GM12878 (cell line): ENCODE measurements around the gene XNDC1N. TPM values are rescaled to one million over a fixed set of nuclear protein-coding genes. Genes with fewer than 3 reads are reported as not detected.

ENCODE experiments used
- BACH1 ChIP-seq: fragments of 450-650 bp; IDR thresholded peaks from 2 replicates; pipeline ENCODE4 v1.6.1; 2017; ENCODE audit warnings: mild to moderate bottlenecking, borderline replicate concordance
- CHD2 ChIP-seq: IDR thresholded peaks from 2 replicates; pipeline ENCODE4 v1.6.1; 2011; ENCODE audit warnings: low read depth, low read length, improper control_type of control experiment, borderline replicate concordance
- ESRRA ChIP-seq: IDR thresholded peaks from 2 replicates; pipeline ENCODE4 v1.6.1; 2012; ENCODE audit warnings: mild to moderate bottlenecking, low read length, improper control_type of control experiment
- FOXM1 ChIP-seq: IDR thresholded peaks from 2 replicates; pipeline ENCODE4 v1.6.1; 2012; ENCODE audit warnings: low read depth, mild to moderate bottlenecking, inconsistent platforms, low read length, moderate library complexity
- HDAC2 ChIP-seq: fragments of 200-600 bp; sonication (generic); IDR thresholded peaks from 2 replicates; pipeline ENCODE4 v1.6.1; 2017
- HDAC6 ChIP-seq: fragments of 200-600 bp; sonication (generic); IDR thresholded peaks from one replicate; pipeline ENCODE4 v1.8.0; 2017; ENCODE audit warnings: antibody characterized with exemption; ENCODE audit not compliant: unreplicated experiment
- KDM1A ChIP-seq: fragments of 200-600 bp; sonication (generic); IDR thresholded peaks from 2 replicates; pipeline ENCODE4 v1.6.1; 2016; ENCODE audit warnings: borderline replicate concordance
- MTA2 ChIP-seq: fragments of 450-650 bp; IDR thresholded peaks from 2 replicates; pipeline ENCODE4 v1.6.1; 2016; ENCODE audit warnings: low read depth, mild to moderate bottlenecking, moderate library complexity
- MTA3 ChIP-seq: IDR thresholded peaks from 2 replicates; pipeline ENCODE4 v1.6.1; 2012; ENCODE audit warnings: low read length, inconsistent platforms, borderline replicate concordance
- MXI1 ChIP-seq: fragments of 150-350 bp; IDR thresholded peaks from 2 replicates; pipeline ENCODE4 v1.6.1; 2011; ENCODE audit warnings: low read depth, mild to moderate bottlenecking, inconsistent platforms, low read length, improper control_type of control experiment
- NBN ChIP-seq: fragments of 450-650 bp; IDR thresholded peaks from 2 replicates; pipeline ENCODE4 v1.6.1; 2016
- NR2C2 ChIP-seq: IDR thresholded peaks from 2 replicates; pipeline ENCODE4 v1.6.1; 2011; ENCODE audit warnings: borderline replicate concordance, low read depth; ENCODE audit not compliant: control insufficient read depth, insufficient read length
- NRF1 ChIP-seq: conservative IDR thresholded peaks from 2 replicates; pipeline ENCODE4 v1.6.1; 2011; ENCODE audit warnings: mild to moderate bottlenecking, low read depth, low read length, improper control_type of control experiment
- PAX8 ChIP-seq: fragments of 450-650 bp; IDR thresholded peaks from 2 replicates; pipeline ENCODE4 v1.6.1; 2017; ENCODE audit warnings: mild to moderate bottlenecking, moderate library complexity
- SIN3A ChIP-seq: IDR thresholded peaks from 2 replicates; pipeline ENCODE4 v1.6.1; 2012; ENCODE audit warnings: low read depth, low read length, improper control_type of control experiment
- SIX5 ChIP-seq: IDR thresholded peaks from 2 replicates; pipeline ENCODE4 v1.6.1; 2011; ENCODE audit warnings: mild to moderate bottlenecking, low read depth, low read length, moderate library complexity; ENCODE audit not compliant: severe bottlenecking
- SMAD5 ChIP-seq: IDR thresholded peaks from 2 replicates; pipeline ENCODE4 v1.6.1; 2016; ENCODE audit warnings: antibody characterized with exemption, low read depth
- SMARCA5 ChIP-seq: fragments of 450-650 bp; IDR thresholded peaks from 2 replicates; pipeline ENCODE4 v1.6.1; 2017; ENCODE audit warnings: mild to moderate bottlenecking
- SP1 ChIP-seq: IDR thresholded peaks from one replicate; pipeline ENCODE4 v1.6.1; 2011; ENCODE audit warnings: low read depth, low read length
- SREBF1 ChIP-seq: IDR thresholded peaks from 2 replicates; pipeline ENCODE4 v1.6.1; 2012; ENCODE audit warnings: mild to moderate bottlenecking, low read length
- polyA plus RNA-seq, 11 experiments: library from polyadenylated mRNA; depleted of rRNA in 4 of 11; unstranded in 6 of 11; stranded (reverse) in 5 of 11; fragments of >200 nt; fragmentation: Nextera tagmentation in 4 of 11; fragmentation: Illumina TruSeq in 1 of 11; extraction: Ambion mirVana in 4 of 11; extraction: Trizol in 1 of 11; gene quantifications; 1 replicate in 1 of 11; 2 replicates in 10 of 11; pipeline versions ENCODE4 v1.2.1 to v1.2.3, GENCODE V29; 2011 to 2016; ENCODE audit warnings: inconsistent platforms in 2 of 11, missing spikeins in 2 of 11, low read depth in 1 of 11
- total RNA-seq, 4 experiments: library from RNA; depleted of rRNA in 3 of 4; stranded (reverse); fragments of >200 nt in 3 of 4; fragmentation: Illumina TruSeq in 1 of 4; extraction: Trizol in 1 of 4; gene quantifications; 2 replicates each; pipeline versions ENCODE4 v1.2.1 to v1.2.3, GENCODE V29; 2013 to 2021
- TF ChIP-seq, protein P1 (sequence below): fragments of 450-650 bp; conservative IDR thresholded peaks from 2 replicates; pipeline ENCODE4 v1.6.1; 2017; ENCODE audit warnings: mild to moderate bottlenecking, moderate library complexity
- TF ChIP-seq, protein P2 (sequence below), 3 experiments: IDR thresholded peaks in 2 of 3; conservative IDR thresholded peaks in 1 of 3; 2 replicates each; pipeline ENCODE4 v1.5.1; 2011; ENCODE audit warnings: low read depth in 3 of 3, low read length in 3 of 3, mild to moderate bottlenecking in 3 of 3, control low read depth in 2 of 3, moderate library complexity in 2 of 3, inconsistent platforms in 1 of 3, mixed read lengths in 1 of 3; ENCODE audit not compliant: control insufficient read depth in 2 of 3, insufficient read depth in 1 of 3; ENCODE audit errors: extremely low read depth in 1 of 3
- TF ChIP-seq, protein P3 (sequence below): IDR thresholded peaks from 2 replicates; pipeline ENCODE4 v1.6.1; 2012; ENCODE audit warnings: low read depth, low read length, improper control_type of control experiment
- TF ChIP-seq, protein P4 (sequence below): fragments of 450-650 bp; IDR thresholded peaks from 2 replicates; pipeline ENCODE4 v1.6.1; 2017; ENCODE audit warnings: mild to moderate bottlenecking, moderate library complexity

Gene XNDC1N
- total and polyA plus RNA-seq, 10 of the 15 experiments (the other 5 are each of a cell fraction or from before 2014, with no cell fraction given): 5.7 to 13.7 (median 9.8) TPM

DNA sequence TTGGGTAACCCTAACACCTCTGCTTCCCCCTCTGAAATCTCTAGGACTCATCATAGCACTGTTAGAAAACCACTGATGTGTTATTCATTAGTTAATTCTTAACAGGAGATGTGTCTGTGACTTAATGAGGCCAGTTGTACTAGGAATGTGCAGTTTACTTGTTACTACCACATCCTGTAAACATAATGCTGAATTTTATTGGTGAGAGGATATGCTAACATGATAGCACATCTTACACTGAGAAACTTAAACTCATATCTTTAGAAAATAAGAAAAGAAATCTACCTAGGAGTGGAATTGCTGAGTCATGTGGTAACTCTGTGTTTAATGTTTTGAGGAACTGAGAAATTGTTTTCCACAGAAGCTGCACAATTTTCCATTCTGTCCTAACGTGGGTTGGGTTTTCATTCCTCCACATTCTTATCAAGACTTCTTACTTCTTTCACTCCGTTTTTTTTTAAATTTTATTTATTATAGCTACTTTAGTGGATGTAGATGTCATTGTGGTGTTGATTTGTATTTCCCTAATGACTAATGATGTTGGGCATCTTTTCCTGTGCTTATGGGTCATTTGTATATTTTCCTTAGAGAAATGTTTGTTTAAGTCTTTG is 34.1 kb upstream of the XNDC1N start (continued):
- TF ChIP-seq SMAD5 (no peak), NBN (peak; percentile 66; the same call in 1 of the 2 replicates), SP1 (no peak), SREBF1 (no peak), SMARCA5 (no peak), MXI1 (no peak), HDAC6 (no peak), SIN3A (no peak), NRF1 (no peak), MTA3 (0 out of 2 replicates have a peak, but pooled peaks have one; percentile 46), SIX5 (no peak), NR2C2 (no peak), ESRRA (no peak), KDM1A (no peak), HDAC2 (no peak), MTA2 (peak; percentile 94), CHD2 (no peak), FOXM1 (peak; percentile 78; the same call in 1 of the 2 replicates), BACH1 (peak; percentile 98), PAX8 (0 out of 2 replicates have a peak, but pooled peaks have one; percentile 17)
- TF ChIP-seq, protein P1, sequence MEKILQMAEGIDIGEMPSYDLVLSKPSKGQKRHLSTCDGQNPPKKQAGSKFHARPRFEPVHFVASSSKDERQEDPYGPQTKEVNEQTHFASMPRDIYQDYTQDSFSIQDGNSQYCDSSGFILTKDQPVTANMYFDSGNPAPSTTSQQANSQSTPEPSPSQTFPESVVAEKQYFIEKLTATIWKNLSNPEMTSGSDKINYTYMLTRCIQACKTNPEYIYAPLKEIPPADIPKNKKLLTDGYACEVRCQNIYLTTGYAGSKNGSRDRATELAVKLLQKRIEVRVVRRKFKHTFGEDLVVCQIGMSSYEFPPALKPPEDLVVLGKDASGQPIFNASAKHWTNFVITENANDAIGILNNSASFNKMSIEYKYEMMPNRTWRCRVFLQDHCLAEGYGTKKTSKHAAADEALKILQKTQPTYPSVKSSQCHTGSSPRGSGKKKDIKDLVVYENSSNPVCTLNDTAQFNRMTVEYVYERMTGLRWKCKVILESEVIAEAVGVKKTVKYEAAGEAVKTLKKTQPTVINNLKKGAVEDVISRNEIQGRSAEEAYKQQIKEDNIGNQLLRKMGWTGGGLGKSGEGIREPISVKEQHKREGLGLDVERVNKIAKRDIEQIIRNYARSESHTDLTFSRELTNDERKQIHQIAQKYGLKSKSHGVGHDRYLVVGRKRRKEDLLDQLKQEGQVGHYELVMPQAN: peak; percentile 52
- TF ChIP-seq, protein P2, sequence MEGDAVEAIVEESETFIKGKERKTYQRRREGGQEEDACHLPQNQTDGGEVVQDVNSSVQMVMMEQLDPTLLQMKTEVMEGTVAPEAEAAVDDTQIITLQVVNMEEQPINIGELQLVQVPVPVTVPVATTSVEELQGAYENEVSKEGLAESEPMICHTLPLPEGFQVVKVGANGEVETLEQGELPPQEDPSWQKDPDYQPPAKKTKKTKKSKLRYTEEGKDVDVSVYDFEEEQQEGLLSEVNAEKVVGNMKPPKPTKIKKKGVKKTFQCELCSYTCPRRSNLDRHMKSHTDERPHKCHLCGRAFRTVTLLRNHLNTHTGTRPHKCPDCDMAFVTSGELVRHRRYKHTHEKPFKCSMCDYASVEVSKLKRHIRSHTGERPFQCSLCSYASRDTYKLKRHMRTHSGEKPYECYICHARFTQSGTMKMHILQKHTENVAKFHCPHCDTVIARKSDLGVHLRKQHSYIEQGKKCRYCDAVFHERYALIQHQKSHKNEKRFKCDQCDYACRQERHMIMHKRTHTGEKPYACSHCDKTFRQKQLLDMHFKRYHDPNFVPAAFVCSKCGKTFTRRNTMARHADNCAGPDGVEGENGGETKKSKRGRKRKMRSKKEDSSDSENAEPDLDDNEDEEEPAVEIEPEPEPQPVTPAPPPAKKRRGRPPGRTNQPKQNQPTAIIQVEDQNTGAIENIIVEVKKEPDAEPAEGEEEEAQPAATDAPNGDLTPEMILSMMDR (IDR thresholded peaks at IDR 0.05 in 2 of 3, conservative IDR thresholded peaks at IDR 0.05 in 1 of 3; ENCODE audit: control insufficient read depth in 2 of 3, extremely low read depth in 1 of 3, insufficient read depth in 1 of 3, low read depth in 3 of 3, low read length in 3 of 3): no peak
- TF ChIP-seq, protein P3, sequence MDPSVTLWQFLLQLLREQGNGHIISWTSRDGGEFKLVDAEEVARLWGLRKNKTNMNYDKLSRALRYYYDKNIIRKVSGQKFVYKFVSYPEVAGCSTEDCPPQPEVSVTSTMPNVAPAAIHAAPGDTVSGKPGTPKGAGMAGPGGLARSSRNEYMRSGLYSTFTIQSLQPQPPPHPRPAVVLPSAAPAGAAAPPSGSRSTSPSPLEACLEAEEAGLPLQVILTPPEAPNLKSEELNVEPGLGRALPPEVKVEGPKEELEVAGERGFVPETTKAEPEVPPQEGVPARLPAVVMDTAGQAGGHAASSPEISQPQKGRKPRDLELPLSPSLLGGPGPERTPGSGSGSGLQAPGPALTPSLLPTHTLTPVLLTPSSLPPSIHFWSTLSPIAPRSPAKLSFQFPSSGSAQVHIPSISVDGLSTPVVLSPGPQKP: no peak
- TF ChIP-seq, protein P4, sequence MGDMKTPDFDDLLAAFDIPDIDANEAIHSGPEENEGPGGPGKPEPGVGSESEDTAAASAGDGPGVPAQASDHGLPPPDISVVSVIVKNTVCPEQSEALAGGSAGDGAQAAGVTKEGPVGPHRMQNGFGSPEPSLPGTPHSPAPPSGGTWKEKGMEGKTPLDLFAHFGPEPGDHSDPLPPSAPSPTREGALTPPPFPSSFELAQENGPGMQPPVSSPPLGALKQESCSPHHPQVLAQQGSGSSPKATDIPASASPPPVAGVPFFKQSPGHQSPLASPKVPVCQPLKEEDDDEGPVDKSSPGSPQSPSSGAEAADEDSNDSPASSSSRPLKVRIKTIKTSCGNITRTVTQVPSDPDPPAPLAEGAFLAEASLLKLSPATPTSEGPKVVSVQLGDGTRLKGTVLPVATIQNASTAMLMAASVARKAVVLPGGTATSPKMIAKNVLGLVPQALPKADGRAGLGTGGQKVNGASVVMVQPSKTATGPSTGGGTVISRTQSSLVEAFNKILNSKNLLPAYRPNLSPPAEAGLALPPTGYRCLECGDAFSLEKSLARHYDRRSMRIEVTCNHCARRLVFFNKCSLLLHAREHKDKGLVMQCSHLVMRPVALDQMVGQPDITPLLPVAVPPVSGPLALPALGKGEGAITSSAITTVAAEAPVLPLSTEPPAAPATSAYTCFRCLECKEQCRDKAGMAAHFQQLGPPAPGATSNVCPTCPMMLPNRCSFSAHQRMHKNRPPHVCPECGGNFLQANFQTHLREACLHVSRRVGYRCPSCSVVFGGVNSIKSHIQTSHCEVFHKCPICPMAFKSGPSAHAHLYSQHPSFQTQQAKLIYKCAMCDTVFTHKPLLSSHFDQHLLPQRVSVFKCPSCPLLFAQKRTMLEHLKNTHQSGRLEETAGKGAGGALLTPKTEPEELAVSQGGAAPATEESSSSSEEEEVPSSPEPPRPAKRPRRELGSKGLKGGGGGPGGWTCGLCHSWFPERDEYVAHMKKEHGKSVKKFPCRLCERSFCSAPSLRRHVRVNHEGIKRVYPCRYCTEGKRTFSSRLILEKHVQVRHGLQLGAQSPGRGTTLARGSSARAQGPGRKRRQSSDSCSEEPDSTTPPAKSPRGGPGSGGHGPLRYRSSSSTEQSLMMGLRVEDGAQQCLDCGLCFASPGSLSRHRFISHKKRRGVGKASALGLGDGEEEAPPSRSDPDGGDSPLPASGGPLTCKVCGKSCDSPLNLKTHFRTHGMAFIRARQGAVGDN: no peak
